Measurements from ENCODE around the gene KCNK5. TPM values are rescaled to one million over a fixed set of nuclear protein-coding genes. Genes with fewer than 3 reads are reported as not detected.
A peak's percentile ranks its signal among the peaks of the same experiment; 100 is the strongest.

The KCNK5 gene
- total and polyA plus RNA-seq, 11 donors, result 0.08 to 2.1 (median 0.27) TPM

GRCh38 chr6:39247667-39248194 lies 18.5 kb upstream of the KCNK5 start:
- no peak overlapping the region for H3K27ac ChIP-seq

GRCh38 chr6:39243809-39244208 lies 14.5 kb upstream of the KCNK5 start:
- Histone ChIP-seq H3K27ac (peak overlapping the region in 1 of 12 donors; percentile 31), H3K9me3 (no peaks in the 10 kb centered on the region), H3K4me3 (no peak overlapping the region), H3K36me3 (no peaks in the 10 kb centered on the region), H3K4me1 (no peaks in the 10 kb centered on the region), H3K27me3 (no peaks in the 10 kb centered on the region)
- no peak for TF ChIP-seq POLR2A (IDR thresholded peaks at IDR 0.05)
- no peak for TF ChIP-seq CTCF (IDR thresholded peaks at IDR 0.05)
- ATAC-seq (peak in 2 of 4 donors; percentile 24 to 34), DNase-seq (peak in 1 of 5 donors; percentile 31)
- intact Hi-C loops (cut with DNase I), result no loop called here
- WGBS, 4 donors, result 76 to 89% (median 86%) methylated on average over 8 to 9 of the region's 9 CpGs

More at GRCh38 chr6:39247667-39248194, 18.5 kb upstream of the KCNK5 start:
- 80 to 96% (median 87%) methylated on average over 5 of the region's 5 CpGs for WGBS, 4 donors
- no peak overlapping the region for H3K4me3 ChIP-seq
- peaks cover 0 to 8% (median 0%) of the 10 kb centered on the region in 9 donors for H3K27me3 ChIP-seq
- no peak for TF ChIP-seq POLR2A (IDR thresholded peaks at IDR 0.05)
- TF ChIP-seq CTCF (IDR thresholded peaks at IDR 0.05), result no peak
- no peaks in the 10 kb centered on the region for H3K36me3 ChIP-seq
- intact Hi-C loops (cut with DNase I), result no loop called here
- DNase-seq, result no peak
- no peaks in the 10 kb centered on the region for H3K4me1 ChIP-seq
- ATAC-seq, result no peak
- H3K9me3 ChIP-seq, result no peaks in the 10 kb centered on the region

GRCh38 chr6:39240155-39240757 lies 11.0 kb upstream of the KCNK5 start:
- no peak overlapping the region for H3K27ac ChIP-seq
- H3K4me3 ChIP-seq, result no peak overlapping the region
- no peak for DNase-seq
- no peak for TF ChIP-seq POLR2A (IDR thresholded peaks at IDR 0.05)
- no peak for TF ChIP-seq CTCF (IDR thresholded peaks at IDR 0.05)
- H3K9me3 ChIP-seq, result no peaks in the 10 kb centered on the region
- intact Hi-C loops (cut with DNase I), result no loop called here
- 84 to 93% (median 90%) methylated on average over 3 of the region's 3 CpGs for WGBS, 4 donors
- no peaks in the 10 kb centered on the region for H3K4me1 ChIP-seq
- no peaks in the 10 kb centered on the region for H3K36me3 ChIP-seq
- H3K27me3 ChIP-seq, result no peaks in the 10 kb centered on the region
- ATAC-seq, result no peak

GRCh38 chr6:39239527-39240154 lies 10.4 kb upstream of the KCNK5 start:
- 59 to 80% (median 64%) methylated on average over 6 to 7 of the region's 7 CpGs for WGBS, 4 donors
- H3K27ac ChIP-seq, result no peak overlapping the region

More at GRCh38 chr6:39239527-39240154, 10.4 kb upstream of the KCNK5 start:
- Histone ChIP-seq H3K9me3 (no peaks in the 10 kb centered on the region), H3K27me3 (no peaks in the 10 kb centered on the region), H3K4me1 (no peaks in the 10 kb centered on the region), H3K36me3 (no peaks in the 10 kb centered on the region), H3K4me3 (no peak overlapping the region)
- intact Hi-C loops (cut with DNase I), result no loop called here
- TF ChIP-seq POLR2A (IDR thresholded peaks at IDR 0.05), result no peak
- TF ChIP-seq CTCF (IDR thresholded peaks at IDR 0.05), result no peak
- ATAC-seq, result peak in 1 of 4 donors; percentile 37
- DNase-seq, result no peak
